ENCODE data around the gene KIAA1671. TPM values are rescaled to one million over a fixed set of nuclear protein-coding genes. Genes with fewer than 3 reads are reported as not detected.
A peak's percentile ranks its signal among the peaks of the same experiment; 100 is the strongest.

The KIAA1671 gene
- total RNA-seq, 4 donors from 2014 or later = 7.6 to 26.1 (median 16.7) TPM

DNA sequence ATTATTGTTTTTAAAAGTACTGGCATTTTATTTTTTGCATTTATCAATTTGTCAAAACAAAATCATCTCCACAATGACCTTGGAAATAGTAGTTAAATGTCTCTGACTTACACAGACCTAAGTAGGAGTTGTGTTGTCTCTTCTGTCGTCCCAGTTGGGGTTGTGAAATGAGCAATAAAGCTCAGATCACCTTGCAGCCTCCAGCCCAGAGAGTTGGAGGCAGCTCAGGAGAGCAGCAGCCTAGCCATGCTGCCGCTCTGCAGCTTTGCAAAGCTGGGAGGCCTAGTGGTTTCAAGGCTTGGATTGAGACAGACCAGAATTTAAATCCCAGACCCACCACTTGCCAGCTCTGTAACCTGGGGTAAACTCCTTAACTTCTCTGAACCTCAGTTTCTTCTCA lies 181.9 kb downstream of the KIAA1671 start:
- no peaks in the 10 kb centered on the region for H3K9me3 ChIP-seq
- no peak for TF ChIP-seq POLR2A (IDR thresholded peaks at IDR 0.05)
- TF ChIP-seq, protein P1, sequence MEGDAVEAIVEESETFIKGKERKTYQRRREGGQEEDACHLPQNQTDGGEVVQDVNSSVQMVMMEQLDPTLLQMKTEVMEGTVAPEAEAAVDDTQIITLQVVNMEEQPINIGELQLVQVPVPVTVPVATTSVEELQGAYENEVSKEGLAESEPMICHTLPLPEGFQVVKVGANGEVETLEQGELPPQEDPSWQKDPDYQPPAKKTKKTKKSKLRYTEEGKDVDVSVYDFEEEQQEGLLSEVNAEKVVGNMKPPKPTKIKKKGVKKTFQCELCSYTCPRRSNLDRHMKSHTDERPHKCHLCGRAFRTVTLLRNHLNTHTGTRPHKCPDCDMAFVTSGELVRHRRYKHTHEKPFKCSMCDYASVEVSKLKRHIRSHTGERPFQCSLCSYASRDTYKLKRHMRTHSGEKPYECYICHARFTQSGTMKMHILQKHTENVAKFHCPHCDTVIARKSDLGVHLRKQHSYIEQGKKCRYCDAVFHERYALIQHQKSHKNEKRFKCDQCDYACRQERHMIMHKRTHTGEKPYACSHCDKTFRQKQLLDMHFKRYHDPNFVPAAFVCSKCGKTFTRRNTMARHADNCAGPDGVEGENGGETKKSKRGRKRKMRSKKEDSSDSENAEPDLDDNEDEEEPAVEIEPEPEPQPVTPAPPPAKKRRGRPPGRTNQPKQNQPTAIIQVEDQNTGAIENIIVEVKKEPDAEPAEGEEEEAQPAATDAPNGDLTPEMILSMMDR (IDR thresholded peaks at IDR 0.05) = no peak
- peaks cover 0 to 3% of the 10 kb centered on the region in 2 donors for H3K4me1 ChIP-seq
- no peak for DNase-seq
- H3K36me3 ChIP-seq = no peaks in the 10 kb centered on the region
- H3K27me3 ChIP-seq = no peaks in the 10 kb centered on the region
- peak overlapping the region in 1 of 2 donors; percentile 58 for H3K27ac ChIP-seq
- intact Hi-C loops (cut with DNase I; ENCODE audit: low total_unique reads) = no loop called here
- H3K4me3 ChIP-seq = no peak overlapping the region

DNA sequence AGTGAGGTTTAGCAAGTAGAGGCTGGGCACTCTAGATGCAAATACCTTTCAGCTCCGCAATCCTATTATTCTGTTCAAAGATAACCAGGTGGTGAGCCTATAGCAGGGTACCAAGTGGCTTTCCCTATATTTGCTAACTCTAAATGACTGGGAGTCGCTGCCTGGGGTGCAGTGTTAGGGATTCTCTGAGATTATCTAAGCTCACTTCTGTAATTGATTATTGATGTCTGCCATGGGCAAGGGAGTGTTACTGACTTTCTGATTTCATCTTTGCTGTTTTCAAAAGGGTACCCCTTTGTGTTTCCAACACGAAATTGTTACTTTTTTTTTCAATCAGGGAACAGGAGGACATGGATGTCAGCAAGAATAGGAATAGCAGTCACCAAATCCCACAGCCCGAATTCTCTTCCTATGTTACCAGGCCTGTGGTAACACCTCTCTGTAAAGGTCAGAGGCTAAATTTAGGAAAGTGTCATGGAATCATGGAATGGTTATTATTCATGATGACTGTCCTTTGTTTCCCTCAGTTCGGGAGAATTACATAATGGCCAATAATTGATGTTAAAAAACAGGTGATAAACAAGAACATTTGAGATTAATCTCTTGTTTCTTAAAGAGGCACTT lies 184.5 kb downstream of the KIAA1671 start:
- no peak for DNase-seq
- H3K36me3 ChIP-seq = no peaks in the 10 kb centered on the region

DNA sequence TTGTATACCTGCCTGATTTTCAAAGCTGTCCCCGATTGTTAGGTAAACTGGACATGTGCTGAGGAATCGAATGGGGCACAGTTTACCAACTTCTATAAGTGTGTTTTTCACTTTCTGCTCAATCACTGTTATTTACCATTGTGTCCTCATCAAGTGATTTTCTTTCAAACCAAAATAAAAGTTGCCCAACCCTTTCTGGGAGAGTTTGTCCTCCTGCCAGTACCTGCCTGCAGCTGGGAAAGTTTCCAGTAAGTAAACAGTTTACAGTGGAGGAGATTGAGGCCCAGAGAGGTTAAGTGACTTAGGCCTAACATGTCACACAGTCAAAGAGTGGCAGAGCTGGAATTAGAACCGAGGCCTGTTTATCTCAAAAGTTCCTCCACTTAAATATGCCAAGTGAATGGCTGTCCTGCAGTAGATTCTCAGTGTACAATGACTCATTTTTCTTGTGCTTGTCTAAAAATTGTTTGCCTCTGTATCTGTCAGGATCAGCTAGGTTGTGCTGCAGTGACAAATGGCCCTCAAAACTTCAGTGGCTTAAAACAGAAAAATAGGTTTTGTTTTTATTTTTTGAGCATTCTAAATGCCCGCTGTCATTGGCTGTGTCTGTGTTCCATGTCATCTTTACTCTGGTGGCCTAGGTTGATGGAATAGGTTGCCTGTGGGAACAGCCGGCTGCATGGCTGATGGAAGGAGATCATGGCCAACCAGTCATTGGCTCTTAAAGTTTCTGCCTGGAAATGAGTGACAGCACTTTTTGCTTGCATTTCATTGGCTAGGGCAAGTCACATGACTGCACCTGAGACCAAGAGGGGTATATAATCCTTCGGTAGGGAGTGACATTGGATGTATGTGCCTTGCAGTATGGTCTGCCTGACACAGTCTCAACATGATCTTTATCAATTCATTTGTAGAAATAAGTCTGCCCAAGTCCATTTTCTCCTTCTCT lies 185.3 kb downstream of the KIAA1671 start:
- Histone ChIP-seq H3K27ac (no peak overlapping the region), H3K4me3 (no peak overlapping the region), H3K9me3 (no peaks in the 10 kb centered on the region), H3K27me3 (no peaks in the 10 kb centered on the region), H3K4me1 (no peaks in the 10 kb centered on the region), H3K36me3 (no peaks in the 10 kb centered on the region)
- intact Hi-C loops (cut with DNase I; ENCODE audit: low total_unique reads) = no loop called here
- no peak for DNase-seq
- no peak for TF ChIP-seq POLR2A (IDR thresholded peaks at IDR 0.05)
- TF ChIP-seq, protein P1 (IDR thresholded peaks at IDR 0.05) = no peak

More for the DNA sequence above, 184.5 kb downstream of the KIAA1671 start:
- no peaks in the 10 kb centered on the region for H3K27me3 ChIP-seq
- H3K9me3 ChIP-seq = no peaks in the 10 kb centered on the region
- peak overlapping the region in 1 of 2 donors; percentile 34 for H3K27ac ChIP-seq
- TF ChIP-seq, protein P1 (IDR thresholded peaks at IDR 0.05) = no peak
- no peak for TF ChIP-seq POLR2A (IDR thresholded peaks at IDR 0.05)
- no peaks in the 10 kb centered on the region for H3K4me1 ChIP-seq
- intact Hi-C loops (cut with DNase I; ENCODE audit: low total_unique reads) = no loop called here
- H3K4me3 ChIP-seq = no peak overlapping the region

DNA sequence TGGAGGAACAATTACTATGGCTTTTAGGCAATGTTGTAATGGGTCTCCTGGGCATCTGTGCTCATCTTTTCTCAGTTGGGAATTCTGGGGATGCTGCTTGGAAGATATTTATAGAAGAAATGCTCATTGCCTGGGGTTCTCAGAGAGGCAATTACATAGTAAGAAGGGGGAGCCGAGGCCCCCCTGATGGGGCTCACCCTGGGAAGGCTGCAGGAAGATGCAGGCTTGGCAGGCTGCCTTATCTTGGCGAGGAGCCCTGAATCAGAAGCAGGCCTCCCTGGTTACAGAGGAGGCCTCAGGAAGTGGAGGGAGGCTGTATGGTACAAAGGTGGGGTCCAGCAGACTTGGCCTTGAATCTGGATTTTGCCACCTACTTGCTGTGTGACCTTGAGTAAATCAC lies 186.5 kb downstream of the KIAA1671 start:
- Histone ChIP-seq H3K4me1 (no peaks in the 10 kb centered on the region), H3K9me3 (no peaks in the 10 kb centered on the region), H3K27me3 (no peaks in the 10 kb centered on the region), H3K4me3 (no peak overlapping the region), H3K36me3 (no peaks in the 10 kb centered on the region), H3K27ac (no peak overlapping the region)
- intact Hi-C loops (cut with DNase I; ENCODE audit: low total_unique reads) = no loop called here
- no peak for TF ChIP-seq POLR2A (IDR thresholded peaks at IDR 0.05)
- TF ChIP-seq, protein P1 (IDR thresholded peaks at IDR 0.05) = no peak
- DNase-seq = no peak

DNA sequence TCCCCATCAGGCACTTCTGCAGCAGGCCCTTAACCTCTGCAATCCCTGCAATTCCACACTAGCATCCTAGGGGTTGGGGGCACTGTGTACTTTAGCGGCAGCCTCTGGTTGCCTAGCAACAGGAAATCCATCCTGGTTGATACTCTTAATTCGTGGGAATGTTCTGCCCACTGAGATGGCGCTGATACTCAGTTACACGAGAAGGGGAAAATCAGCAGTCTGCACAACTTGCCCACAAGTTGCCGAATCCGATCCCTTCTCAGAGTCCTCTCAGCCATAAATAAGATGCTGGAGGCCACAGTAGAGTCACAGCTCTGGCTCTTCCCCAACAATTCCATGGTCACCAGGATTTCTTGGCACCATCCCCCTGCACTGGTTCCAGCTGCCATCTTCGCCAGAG lies 189.6 kb downstream of the KIAA1671 start:
- no peak for DNase-seq
- H3K4me1 ChIP-seq = no peaks in the 10 kb centered on the region
- no peak for TF ChIP-seq POLR2A (IDR thresholded peaks at IDR 0.05)
- TF ChIP-seq, protein P1 (IDR thresholded peaks at IDR 0.05) = no peak

More for the DNA sequence above, 189.6 kb downstream of the KIAA1671 start:
- intact Hi-C loops (cut with DNase I; ENCODE audit: low total_unique reads) = no loop called here
- Histone ChIP-seq H3K27me3 (no peaks in the 10 kb centered on the region), H3K36me3 (no peaks in the 10 kb centered on the region), H3K4me3 (no peak overlapping the region), H3K27ac (no peak overlapping the region), H3K9me3 (no peaks in the 10 kb centered on the region)
